Measurements from ENCODE around the gene ADAMTS9. TPM values are rescaled to one million over a fixed set of nuclear protein-coding genes. Genes with fewer than 3 reads are reported as not detected.

ADAMTS9 gene
- total RNA-seq, 3 donors from 2014 or later, result 19.4 to 240 (median 50.6) TPM

DNA sequence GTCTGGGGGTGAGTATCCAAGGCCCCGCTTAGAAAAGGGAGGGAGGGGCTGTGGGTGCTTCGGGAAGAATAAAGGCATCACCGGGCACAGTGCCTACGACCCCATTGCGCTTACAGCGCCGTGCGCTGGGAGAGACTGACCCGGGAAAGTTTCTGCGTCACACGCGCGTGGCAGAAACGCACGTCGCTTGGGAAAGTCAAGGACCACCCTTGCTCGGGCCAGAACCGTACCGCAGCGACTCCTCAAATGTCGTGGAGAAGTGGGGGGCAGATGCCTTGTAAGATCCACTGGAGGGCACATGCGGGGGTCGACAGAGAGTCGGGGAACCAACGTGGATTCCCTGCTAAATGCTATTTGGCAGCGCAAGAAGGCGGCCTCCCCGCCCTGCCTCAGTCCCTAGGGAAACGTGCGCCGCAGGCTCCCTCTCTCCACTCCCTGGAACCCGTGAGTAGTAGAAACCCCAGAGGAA, 2.4 kb downstream of the ADAMTS9 start:
- Histone ChIP-seq H3K36me3 (no peaks in the 10 kb centered on the region), H3K9me3 (no peaks in the 10 kb centered on the region), H3K27ac (peak overlapping the region; percentile 96), H3K4me1 (no peaks in the 10 kb centered on the region), H3K27me3 (no peaks in the 10 kb centered on the region), H3K4me3 (peak overlapping the region; percentile 60 to 81 (median 75))
- TF ChIP-seq, protein P1, sequence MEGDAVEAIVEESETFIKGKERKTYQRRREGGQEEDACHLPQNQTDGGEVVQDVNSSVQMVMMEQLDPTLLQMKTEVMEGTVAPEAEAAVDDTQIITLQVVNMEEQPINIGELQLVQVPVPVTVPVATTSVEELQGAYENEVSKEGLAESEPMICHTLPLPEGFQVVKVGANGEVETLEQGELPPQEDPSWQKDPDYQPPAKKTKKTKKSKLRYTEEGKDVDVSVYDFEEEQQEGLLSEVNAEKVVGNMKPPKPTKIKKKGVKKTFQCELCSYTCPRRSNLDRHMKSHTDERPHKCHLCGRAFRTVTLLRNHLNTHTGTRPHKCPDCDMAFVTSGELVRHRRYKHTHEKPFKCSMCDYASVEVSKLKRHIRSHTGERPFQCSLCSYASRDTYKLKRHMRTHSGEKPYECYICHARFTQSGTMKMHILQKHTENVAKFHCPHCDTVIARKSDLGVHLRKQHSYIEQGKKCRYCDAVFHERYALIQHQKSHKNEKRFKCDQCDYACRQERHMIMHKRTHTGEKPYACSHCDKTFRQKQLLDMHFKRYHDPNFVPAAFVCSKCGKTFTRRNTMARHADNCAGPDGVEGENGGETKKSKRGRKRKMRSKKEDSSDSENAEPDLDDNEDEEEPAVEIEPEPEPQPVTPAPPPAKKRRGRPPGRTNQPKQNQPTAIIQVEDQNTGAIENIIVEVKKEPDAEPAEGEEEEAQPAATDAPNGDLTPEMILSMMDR (IDR thresholded peaks at IDR 0.05), result no peak
- TF ChIP-seq POLR2A (IDR thresholded peaks at IDR 0.05) (no peak), POLR2AphosphoS5 (IDR thresholded peaks at IDR 0.05) (no peak)
- intact Hi-C loops (cut with DNase I; ENCODE audit: low total_unique reads), result no loop called here
- DNase-seq (ENCODE audit: low spot score in 2 of 2), result no peak

DNA sequence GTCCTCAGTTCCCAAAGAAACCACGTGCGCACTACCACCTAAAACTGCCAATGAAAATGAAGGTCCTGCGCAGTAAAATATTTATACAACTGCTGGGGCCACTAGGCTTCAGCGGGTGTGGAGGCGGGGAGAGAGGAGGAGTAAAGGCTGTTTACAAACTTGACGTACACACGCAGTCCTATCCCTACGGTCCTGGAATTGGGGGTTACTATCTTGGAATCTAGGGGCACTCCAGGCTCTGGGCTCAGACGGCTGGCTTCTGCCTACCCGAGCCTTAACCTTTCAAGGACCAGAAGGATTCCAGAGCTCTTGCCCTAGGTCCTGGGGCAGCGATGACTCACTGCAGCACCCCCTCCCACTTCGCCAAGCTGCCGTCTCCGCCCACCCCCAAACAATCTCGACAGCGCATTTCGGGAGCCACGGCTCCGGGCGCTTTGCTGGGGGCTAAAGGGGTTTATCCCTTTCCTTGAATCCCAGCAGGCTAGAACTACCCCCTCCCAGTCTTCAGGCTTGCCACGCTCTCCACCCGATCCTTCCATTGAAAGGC, 3.0 kb downstream of the ADAMTS9 start:
- Histone ChIP-seq H3K9me3 (no peaks in the 10 kb centered on the region), H3K4me3 (peak overlapping the region; percentile 60 to 81 (median 75)), H3K27me3 (no peaks in the 10 kb centered on the region), H3K4me1 (no peaks in the 10 kb centered on the region), H3K36me3 (no peaks in the 10 kb centered on the region), H3K27ac (peak overlapping the region; percentile 96)
- intact Hi-C loops (cut with DNase I; ENCODE audit: low total_unique reads), result no loop called here
- TF ChIP-seq, protein P1 (IDR thresholded peaks at IDR 0.05), result no peak
- TF ChIP-seq POLR2AphosphoS5 (IDR thresholded peaks at IDR 0.05) (peak in 1 of 3 donors; percentile 77), POLR2A (IDR thresholded peaks at IDR 0.05) (no peak)
- peak in 1 of 2 donors; percentile 75 for DNase-seq (ENCODE audit: low spot score in 2 of 2)

DNA sequence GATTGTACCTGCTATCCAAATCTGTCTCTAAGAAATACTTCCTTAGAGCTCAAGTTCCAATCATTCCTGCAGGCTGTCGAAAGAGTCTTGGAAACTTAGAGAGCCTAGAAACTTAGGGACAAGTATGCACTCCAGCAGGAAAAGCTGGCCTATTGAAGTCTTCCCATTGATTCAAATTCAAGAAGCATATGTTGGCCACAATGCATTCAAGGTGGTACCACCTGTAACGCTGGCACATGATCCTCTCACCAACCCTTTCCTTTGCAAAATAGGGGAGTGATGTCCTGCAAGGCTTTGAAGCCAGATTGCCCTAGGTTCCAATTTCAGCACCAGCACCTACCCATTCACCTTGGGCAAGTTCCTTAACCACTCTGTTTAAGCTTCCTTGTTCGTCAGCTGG, 6.0 kb downstream of the ADAMTS9 start:
- intact Hi-C loops (cut with DNase I; ENCODE audit: low total_unique reads), result no loop called here
- Histone ChIP-seq H3K27ac (no peak overlapping the region), H3K4me1 (no peaks in the 10 kb centered on the region), H3K9me3 (no peaks in the 10 kb centered on the region), H3K27me3 (no peaks in the 10 kb centered on the region), H3K4me3 (peak overlapping the region in 1 of 3 donors; percentile 7), H3K36me3 (no peaks in the 10 kb centered on the region)
- no peak for DNase-seq (ENCODE audit: low spot score in 2 of 2)
- no peak for TF ChIP-seq POLR2A (IDR thresholded peaks at IDR 0.05)
- TF ChIP-seq, protein P1 (IDR thresholded peaks at IDR 0.05), result no peak
- TF ChIP-seq POLR2AphosphoS5 (IDR thresholded peaks at IDR 0.05), result no peak

DNA sequence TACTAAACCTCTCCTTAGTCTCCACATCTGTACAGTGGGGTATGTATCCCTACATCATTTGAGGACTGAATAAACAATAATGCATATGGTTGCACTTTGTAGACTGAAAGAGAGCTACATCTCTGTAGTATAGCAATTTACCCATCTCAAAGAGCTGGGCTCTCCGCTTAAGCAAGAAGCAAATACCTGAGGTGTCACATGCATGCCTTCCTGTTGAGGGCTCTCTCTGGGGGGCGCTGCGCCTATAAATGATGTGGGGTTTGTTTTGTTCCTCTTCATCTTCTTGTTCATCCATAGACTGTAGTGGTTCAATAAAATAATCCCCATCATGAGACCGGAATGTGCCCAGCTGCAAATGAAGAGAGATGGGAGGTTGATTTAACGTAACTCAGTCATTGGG, 6.8 kb downstream of the ADAMTS9 start:
- TF ChIP-seq POLR2AphosphoS5 (IDR thresholded peaks at IDR 0.05), result no peak
- TF ChIP-seq, protein P1 (IDR thresholded peaks at IDR 0.05), result no peak
- no peak for TF ChIP-seq POLR2A (IDR thresholded peaks at IDR 0.05)
- no peaks in the 10 kb centered on the region for H3K9me3 ChIP-seq
- intact Hi-C loops (cut with DNase I; ENCODE audit: low total_unique reads), result no loop called here
- H3K4me1 ChIP-seq, result no peaks in the 10 kb centered on the region
- H3K4me3 ChIP-seq, result no peak overlapping the region
- no peaks in the 10 kb centered on the region for H3K36me3 ChIP-seq
- H3K27ac ChIP-seq, result no peak overlapping the region
- DNase-seq (ENCODE audit: low spot score in 2 of 2), result no peak
- no peaks in the 10 kb centered on the region for H3K27me3 ChIP-seq

DNA sequence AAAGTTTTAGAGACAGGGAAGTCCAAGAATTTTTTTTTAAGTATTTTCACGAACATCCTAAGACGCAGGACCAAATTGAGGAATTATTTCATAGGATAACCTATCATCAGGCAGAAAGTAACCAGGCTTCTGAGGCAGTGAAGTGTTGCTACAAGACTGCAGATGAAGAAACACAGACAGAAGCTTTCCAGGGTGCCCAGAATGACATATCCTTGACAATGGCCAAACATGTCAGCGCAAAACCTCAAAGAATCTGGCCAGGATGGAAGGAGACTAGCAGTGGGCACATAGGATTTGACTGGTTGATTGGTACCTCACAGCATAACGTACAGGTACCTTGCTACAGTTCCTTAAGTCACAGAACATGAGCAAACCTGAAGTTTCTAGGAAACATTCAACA, 7.5 kb downstream of the ADAMTS9 start:
- no peaks in the 10 kb centered on the region for H3K36me3 ChIP-seq
- no peak overlapping the region for H3K4me3 ChIP-seq
- TF ChIP-seq POLR2AphosphoS5 (IDR thresholded peaks at IDR 0.05) (no peak), POLR2A (IDR thresholded peaks at IDR 0.05) (no peak)
- intact Hi-C loops (cut with DNase I; ENCODE audit: low total_unique reads), result no loop called here
- H3K27me3 ChIP-seq, result no peaks in the 10 kb centered on the region
- H3K27ac ChIP-seq, result no peak overlapping the region
- no peaks in the 10 kb centered on the region for H3K9me3 ChIP-seq
- no peak for DNase-seq (ENCODE audit: low spot score in 2 of 2)
- no peaks in the 10 kb centered on the region for H3K4me1 ChIP-seq
